Transverse colon (tissue), 3 donors: ENCODE measurements around the gene TRMT2A.

Experiments used
- CTCF ChIP-seq, 5 experiments: fragments of 200-600 bp in 3 of 5; fragments of 450-650 bp in 2 of 5; sonication (generic) in 3 of 5; IDR thresholded peaks; 1 replicate in 2 of 5; 2 replicates in 3 of 5; pipeline ENCODE4 v1.5.1; 2016 to 2017; ENCODE audit warnings: antibody characterized with exemption in 5 of 5, inconsistent platforms in 3 of 5, mild to moderate bottlenecking in 2 of 5, moderate library complexity in 1 of 5
- EP300 ChIP-seq: sonication (generic); formaldehyde crosslinking; IDR thresholded peaks from one replicate; pipeline ENCODE4 v1.6.1; 2017; ENCODE audit warnings: antibody characterized with exemption, low read depth

GRCh38 chr22:20135265-20135664 lies 18.2 kb upstream of the TRMT2A start:
- TF ChIP-seq EP300 (no peak), CTCF (IDR thresholded peaks at IDR 0.05) (no peak)
